ENCODE data around the gene EFNA3.

EFNA3 gene

DNA sequence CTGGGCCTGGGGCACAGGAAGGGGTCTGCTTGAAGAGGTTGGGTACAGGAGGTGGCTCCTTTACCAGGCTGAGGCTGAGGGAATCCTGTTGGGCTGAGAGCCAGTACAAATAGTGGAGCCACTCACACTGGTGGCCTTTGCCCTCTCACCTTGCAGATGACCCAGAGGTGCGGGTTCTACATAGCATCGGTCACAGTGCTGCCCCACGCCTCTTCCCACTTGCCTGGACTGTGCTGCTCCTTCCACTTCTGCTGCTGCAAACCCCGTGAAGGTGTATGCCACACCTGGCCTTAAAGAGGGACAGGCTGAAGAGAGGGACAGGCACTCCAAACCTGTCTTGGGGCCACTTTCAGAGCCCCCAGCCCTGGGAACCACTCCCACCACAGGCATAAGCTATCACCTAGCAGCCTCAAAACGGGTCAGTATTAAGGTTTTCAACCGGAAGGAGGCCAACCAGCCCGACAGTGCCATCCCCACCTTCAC lies 55.2 kb downstream of the EFNA3 start:
- no peak for DNase-seq

DNA sequence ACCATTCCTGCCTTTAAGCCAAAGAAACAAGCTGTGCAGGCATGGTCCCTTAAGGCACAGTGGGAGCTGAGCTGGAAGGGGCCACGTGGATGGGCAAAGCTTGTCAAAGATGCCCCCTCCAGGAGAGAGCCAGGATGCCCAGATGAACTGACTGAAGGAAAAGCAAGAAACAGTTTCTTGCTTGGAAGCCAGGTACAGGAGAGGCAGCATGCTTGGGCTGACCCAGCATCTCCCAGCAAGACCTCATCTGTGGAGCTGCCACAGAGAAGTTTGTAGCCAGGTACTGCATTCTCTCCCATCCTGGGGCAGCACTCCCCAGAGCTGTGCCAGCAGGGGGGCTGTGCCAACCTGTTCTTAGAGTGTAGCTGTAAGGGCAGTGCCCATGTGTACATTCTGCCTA lies 55.7 kb downstream of the EFNA3 start:
- DNase-seq: no peak

DNA sequence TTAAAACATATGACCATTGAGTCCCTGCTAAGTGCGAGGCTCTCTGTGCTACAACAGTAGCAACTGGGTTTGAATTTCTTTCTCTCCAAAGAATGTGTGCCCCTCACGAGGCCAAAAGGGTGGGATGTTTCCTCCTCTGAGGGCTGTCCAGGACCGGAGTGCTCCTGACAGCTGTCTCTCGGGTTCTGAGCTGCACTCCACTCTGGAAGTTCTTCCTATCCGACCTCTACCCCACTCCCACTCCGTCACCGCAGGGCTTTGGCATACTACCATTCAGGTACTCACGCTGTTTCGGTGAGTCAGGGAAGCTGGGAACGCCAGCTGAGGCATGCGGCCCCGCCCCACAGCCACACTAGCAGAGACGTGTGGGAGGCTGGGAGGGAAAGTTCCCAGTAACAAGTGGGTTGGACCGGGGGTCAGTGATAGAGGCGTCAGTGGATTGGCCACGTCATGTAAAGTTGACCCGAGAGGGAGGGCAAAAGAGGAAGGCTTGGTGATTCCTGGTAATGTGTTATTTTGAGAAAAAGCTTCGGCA lies 56.3 kb downstream of the EFNA3 start:
- peak; percentile 73 to 77 for DNase-seq

- DNase-seq: peak; percentile 84
These were observed 56.9 kb downstream of the EFNA3 start, which contains the start of gene SLC50A1 for GRCh38 chr1:155135415-155136028. Gene SLC50A1, plus strand, starts transcription at chr1:155135852. Its CDS starts 60 bp downstream, at chr1:155135912.

GRCh38 chr1:155136748-155137147 lies 58.1 kb downstream of the EFNA3 start:
- no peak for DNase-seq

All from activated CD4-positive, alpha-beta T cell treated with anti-CD3 and anti-CD28 coated beads, Interleukin-2, amount 50 U/mL, for 4 hours (primary cell).